Activated CD4-positive, CD25-positive, alpha-beta regulatory T cell treated with anti-CD3 and anti-CD28 coated beads, Interleukin-2, amount 50 U/mL, for 24 hours (primary cell): Measurements from ENCODE around the gene KIF26B.
"Not testable (repeated sequence)": the region's sequence is repeated elsewhere in the genome, so short reads cannot be mapped to it uniquely, and the experiment has no call there.

Source experiments
- ATAC-seq, 2 donors: fragments of 150-1000 bp; cut with Tn5 transposase; one replicate each; pipeline ENCODE4 v1.10.0; 2021; ENCODE audit warnings: mild to moderate bottlenecking in 1 of 2, moderate library complexity in 1 of 2

KIF26B gene

DNA sequence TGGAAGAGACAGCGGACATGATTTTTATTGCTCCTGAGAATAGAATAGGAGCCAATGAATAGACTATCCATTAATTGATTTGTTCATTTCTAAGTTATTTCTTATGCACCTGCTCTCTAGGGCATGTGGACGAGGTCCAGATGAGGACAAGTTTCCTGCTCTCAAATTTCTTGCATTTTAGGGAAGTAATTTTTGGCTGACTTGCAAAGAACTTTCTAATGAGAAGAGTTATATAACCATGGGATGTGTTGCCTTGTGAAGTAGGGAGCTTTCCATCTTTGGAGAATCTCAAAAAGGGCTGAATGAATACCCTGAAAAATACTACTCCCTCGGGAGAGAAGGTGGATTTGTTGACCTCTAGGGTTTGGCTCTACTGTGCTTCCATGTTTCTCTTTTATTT, 243.0 kb downstream of the KIF26B start:
- no peak for ATAC-seq

DNA sequence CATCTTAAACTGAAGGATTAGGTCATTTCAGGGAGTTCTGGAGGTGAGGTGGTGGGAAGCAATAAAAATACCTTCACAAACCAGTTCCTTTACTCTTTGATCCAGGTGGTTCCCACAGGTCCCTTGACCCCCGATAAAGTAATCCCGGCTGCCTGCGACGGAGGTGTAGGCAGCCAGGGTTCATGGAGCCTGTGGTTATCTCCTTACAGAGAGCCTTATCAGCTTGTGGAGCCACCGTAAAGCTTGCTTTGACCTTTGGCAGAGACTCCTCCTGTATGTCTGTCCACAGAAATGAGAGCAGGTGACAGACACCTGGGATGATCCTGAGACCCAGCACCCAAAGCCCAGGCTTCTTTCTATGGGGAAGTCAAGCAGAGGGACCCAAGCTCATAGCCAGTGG, 243.4 kb downstream of the KIF26B start:
- no peak for ATAC-seq

DNA sequence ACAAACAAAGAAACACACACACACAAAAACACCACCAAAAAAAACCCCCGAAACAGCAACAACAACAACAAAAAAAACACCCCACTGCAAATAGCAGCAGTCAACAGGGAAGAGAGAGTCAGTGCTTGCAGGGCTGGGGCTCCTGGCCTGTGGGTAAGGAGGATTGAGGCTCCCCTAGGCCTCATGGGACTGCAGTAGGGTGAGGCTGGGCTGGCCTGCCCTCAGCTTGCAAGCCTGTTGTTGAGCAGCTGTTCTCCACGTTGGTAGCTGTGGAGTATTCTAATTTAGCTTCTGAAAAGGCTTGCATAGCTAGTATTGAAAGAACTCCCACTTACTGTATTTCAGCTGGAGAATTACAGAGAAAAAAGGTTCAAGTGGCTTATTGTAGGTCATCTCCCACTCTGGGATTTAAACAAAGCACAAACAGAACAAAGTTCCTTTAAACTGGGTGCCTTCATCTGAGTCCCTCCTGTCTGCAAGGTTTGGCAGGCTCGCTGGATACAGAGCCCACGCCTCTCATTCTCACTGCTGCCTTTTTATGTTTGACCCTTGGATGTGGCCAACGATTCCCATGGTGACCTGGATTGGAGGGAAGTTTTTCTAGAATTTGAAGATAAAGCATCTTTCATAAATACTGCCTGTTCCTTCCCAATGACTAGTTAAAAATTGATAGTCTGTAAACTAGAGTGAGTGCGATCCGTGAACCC, 247.2 kb downstream of the KIF26B start:
- no peak for ATAC-seq

DNA sequence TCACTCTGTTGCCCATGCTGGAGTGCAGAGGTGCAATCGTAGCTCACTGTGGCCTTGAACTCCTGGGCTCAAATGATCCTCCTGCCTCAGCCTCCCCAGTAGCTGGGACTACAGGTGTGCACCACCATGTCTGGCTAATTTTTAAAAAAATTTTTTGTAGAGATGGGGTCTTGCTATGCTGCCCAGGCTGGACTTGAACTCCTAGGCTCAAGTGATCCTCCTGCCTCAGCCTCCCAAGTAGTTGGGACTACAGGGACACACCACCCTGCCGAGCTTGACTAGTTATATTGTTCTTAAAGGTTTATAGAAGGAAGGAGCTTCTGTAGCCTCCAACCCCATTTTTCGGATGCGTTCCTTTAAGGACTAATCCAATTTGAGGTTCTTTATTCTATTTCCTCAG, 248.2 kb downstream of the KIF26B start:
- not testable (repeated sequence) for ATAC-seq

DNA sequence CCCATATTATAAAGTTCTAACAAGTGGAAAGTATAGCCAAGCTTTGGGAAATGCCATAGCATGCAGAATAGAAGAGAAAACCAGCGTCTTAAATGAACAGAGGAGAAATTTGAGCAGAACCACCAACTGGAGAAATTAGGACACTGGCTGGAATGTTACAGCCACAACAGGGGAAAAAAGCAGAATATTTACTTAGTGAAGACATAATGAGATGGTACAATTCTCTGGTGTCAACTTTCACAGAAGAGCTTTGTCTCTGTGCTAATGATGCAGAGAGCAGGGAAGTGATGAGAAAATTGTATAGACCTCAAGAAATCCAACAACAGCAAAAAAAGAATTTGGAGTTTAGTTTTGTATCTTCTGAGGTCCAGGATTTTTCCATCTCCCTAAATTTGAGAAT, 249.7 kb downstream of the KIF26B start:
- ATAC-seq = no peak

DNA sequence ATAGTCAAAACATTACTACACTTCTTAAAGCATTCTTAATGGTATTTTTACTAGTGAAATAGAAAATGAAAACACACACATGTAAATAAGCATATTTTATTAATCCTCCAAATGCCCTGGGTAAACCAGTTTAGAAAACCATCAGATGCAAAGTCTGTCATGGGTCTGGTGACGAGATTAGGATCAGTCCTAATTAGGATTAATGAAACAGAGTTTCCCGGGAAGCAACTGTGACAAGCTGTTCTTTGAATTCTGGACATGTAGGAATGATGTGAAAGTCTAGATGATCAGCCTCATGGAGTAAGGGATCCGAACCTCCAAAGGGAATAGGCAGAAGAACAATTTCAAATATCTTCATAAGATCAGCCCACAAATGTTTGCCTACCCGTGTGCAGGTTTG, 250.2 kb downstream of the KIF26B start:
- ATAC-seq = no peak

DNA sequence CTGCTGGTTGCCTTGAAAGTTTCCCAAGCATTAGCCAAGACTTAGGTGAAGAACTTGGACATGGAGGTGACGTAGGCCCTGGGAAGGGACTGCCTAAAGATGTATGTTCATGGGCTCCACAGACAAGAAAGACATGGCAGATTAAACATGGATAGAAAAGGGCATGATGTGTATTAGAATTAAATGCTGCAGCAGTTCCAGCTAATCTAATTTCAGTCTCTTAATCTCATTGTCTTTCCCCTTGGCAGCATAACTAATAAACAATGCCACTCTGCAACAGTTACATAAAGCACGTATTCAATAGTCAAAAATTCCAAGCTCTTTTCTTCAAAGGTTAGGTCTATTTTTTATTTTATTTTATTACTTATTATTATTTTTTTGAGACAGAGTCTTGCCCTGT, 251.6 kb downstream of the KIF26B start:
- ATAC-seq = no peak

DNA sequence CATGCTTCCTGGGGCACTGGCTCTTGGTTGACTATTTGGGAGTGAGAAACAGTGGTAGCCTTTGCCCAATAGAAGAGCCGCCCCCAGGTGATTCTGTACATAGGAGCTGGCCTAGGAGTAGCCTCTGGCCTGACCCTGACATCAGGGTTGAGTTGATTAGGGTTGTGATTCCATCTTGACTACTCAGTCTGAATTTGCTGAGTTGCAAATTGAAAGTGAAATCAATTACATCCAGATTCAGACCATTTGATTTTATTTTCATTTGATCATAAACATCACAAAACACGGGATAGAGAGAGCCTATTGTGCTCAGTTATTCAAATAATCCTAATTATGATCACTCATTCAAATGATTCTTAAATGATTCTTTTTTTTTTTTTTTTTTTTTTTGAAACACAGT, 253.2 kb downstream of the KIF26B start:
- ATAC-seq = no peak

DNA sequence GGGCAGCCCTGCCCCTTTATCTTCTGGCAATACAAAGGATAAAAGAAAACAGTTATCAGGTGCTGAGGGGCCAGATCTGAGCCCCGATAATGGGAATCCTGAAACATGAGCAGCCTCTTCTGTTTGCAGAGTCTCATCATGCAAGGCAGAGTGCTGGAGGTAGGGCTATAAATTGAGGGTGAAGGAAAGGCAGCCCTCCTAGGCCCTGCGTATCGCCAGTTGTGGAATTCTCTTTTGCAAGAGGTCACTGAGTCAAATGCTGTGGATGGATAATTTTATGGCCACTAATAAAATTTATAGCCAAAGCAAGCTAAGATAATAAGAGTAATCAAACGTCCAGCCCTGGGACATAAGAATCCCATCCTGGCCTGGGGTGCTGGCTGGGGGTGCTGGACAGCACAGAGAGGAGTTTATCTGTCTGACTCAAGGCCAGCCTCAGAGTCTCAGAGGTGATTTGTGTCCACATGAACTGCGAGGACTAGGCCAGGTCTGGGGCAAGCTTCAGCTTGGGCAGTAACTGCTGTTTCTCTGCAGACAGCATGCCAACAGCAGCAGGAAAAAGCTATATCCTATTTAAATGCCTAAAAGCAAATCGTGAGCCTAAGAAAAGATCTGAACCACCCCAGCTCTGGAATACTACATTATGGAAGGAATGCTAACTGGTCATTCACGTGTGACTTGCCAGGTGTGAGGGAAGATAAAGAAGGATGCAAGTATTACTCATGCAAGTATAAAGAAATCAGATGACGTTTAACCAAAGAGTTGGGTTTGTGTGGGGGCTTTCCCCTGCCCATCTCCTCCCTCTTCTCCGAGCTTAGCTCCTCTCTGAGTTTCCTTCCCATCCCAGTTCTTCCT, 254.8 kb downstream of the KIF26B start:
- ATAC-seq = no peak

DNA sequence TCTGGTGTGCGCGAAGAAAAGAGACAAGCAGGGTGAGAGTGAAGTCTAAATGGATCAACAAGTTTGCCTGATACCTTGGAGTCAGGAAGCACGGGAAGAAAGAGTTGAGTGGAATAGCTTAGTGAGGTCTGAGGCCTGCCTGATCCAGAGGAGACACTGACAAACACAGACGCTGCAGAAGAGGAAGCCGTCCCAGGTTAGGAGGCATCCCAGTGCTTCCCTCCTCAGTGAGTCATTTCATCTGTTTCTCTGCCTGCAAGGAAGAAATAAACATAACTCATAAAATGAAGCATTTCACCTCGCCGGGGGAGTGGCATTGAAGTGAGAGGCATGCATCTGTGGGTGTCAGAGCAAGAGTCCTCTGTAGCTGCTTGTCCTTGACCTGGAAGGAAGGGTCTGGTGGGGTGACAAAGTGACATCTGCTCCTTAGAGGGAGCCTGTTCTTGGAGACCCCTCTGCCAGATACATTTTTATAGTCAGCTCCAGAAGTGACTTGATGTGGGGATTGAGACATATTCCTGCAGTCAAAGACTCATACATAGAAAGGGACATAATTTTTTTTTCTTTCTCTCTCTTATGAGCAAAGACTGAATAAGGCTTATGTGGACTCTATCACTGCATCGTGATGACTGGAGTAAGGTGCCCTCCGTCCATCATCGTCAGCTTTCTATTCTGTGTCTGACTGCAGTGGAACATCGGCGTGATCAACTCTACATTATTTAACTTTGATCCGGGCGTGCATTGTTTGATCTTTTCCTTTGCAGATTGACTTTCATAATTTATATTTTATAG, 256.7 kb downstream of the KIF26B start:
- no peak for ATAC-seq

DNA sequence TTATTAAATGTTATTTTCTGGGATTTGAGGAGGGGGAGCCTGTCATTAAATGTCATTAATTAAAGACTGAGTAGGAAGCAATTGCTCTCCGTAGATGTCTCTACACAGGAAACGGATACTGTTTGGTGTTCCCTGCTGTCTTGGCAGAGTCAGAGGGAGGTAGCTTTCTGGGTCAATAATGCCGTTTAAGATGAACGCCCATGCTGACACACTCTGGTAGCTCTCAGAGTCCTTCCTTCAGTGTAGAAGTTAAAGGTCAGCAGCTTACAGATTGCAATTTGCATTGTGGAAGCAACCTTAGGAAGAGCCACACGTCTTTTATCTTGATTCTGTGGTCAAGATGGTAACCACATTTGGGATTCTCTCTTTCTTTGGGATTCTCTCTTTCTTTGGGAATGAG, 257.5 kb downstream of the KIF26B start:
- no peak for ATAC-seq

DNA sequence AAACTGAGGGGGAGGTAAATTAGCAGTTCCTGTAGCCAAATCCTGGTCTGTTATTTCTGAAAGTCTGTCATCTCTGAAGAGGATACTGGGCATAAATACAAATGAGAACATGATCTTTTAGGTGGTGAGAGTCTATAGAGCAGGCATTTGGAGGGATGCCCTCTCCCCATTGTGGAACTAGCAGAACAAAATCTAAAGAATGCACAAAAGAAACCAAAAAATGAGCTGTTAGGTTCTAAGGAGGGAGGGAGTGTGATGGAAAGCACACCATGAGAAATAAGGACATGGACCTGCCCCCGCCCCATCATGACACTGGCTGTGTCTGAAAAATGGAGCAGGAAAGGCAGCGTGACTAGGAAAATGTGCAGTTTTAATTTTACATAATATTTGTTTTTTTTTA, 262.0 kb downstream of the KIF26B start:
- ATAC-seq = no peak

DNA sequence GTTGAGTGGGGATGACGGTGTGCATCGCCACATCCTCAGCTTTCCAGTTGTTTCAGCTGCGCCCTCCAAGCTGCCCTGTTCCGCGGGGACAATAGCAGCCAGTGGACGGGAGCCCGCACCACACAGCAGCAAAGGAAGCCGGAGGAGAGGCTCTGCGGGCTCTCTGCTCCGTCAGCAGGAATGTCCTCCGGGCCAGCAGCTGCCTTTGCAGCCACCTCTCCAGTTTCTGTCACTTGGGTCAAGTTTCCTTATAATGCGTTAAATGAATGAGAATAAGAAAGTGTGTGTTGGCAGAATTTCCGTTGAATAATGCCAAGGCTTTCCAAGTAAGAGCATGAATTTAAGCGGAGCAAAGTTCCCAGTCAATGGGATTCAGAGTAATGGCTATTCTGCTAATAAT, 263.3 kb downstream of the KIF26B start:
- ATAC-seq = no peak

DNA sequence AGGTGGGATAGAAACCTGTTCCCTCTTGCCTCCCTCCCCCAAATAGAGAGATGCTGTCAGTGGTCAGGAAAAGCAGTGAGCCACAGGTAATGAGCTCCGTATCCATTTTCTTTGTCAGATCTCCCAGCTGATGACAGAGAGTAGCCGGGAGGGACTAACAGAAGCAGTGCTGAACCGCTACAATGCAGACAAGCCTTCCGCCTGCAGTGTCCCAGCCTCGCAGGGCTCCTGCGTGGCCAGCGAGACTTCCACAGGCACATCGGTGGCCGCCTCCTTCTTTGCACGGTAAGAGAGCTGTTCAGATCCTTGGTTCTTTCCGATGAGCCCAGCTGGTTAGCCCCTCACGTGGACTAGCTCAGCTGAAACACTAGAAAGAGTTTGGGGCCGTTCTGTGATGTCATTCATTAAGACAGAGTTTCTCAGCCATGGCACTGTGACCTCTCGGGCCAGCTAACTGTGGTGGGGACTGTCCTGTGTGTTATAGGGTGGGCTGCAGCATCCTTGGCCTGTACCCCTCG, 264.7 kb downstream of the KIF26B start:
- ATAC-seq = no peak

DNA sequence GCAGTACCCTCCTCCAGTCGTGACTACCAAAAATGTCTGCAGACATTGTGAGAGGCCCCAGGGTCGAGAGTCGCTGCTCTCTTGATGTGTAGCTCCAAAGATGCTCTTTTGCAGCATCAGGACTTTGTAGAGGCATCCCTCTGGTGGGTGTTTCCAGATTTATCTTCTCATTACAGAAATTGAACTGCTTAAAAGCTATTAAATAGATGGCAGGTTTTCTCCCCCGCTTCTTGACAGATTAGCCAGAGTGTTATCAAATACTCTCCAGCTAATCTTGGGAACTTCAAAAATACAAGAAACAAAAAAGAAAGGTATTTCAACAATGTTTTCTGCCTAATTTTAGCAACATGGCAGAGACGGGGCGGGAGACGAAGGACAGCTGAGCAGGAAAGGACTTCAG, 265.2 kb downstream of the KIF26B start:
- no peak for ATAC-seq

DNA sequence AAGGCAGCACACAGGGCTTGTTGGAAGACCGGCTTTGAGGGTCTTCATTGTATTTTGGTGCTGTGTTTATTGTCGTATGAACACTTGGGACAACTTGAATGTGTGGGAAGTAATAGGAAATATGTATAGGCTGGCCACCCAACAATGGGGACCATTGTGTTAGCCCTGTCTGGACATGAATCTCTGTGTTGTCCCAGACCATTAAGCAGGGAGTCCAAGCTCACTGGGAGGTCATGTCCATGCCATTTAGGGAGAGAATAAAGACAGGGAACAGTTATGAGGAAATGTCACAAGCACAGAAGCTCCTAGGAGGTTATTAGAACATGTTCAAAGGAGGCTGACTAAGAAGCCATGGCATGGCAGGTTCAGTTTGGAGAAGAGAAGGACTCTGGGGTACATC, 266.1 kb downstream of the KIF26B start:
- ATAC-seq = no peak

DNA sequence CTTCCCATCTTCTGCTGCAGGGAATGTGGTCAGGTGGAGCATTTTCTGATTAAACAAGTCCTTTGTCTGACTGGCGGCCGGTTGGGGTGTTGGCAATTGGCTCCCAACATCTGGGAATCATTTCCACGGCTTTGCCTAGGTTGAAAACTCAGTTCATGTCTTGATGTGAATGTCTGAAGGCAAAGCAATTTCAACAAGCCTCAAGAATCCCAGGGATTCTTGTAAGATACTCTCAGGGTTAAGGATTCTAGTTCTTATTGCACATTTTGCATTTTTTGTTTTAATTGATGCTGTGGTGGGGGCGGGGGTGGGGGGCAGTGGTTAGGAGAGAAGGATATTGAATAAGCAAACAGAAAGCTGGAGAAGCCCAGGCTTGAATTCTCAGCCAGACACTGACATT, 273.9 kb downstream of the KIF26B start:
- ATAC-seq = no peak

DNA sequence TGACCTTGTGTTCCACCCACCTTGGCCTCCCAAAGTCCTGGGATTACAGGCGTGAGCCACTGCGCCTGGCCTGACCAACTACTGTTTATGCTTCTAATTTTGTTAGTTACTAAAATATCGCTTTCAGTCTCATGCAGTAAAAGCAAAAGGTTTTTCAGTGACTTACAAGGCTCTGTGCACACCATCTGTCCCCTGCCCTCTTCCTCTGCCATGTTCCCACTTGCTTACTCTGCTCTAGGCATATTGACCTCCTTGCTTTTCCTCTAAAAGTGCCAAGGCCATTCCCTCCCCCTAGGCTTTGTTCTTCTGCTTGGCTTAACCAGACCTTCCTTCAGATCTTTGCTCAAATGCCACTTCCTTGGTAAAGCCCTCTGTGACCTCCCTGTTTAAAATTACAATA, 276.9 kb downstream of the KIF26B start:
- ATAC-seq = no peak

DNA sequence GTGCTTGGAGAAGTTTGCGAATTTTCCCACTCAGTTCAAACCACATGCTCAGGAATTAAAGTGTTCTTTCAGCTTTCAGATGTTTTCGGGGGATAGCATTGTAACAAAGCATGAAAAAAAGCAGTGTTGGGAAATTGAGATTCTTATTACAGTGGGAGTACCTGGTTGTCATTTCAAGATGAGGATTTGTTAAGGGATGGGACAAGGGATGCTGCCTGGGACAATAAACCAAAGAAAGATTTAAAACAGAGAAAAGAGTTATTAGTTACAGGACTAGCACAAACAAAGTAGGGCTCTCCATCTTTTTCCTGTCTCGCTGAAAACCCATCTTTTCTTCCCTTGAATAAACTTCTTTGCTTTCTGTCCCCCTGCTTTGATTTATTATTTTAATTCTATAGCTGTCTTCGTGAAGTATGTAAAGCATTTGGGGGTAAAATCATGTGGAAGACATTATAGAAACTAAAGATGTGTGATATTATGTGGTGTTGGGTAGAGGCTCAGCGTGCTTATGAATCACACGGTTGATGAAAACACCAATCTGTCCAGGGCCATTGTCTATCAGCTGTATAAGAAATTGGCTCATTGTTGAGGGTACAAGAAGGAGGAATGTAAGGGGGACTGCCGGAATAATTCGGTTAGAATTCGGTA, 277.6 kb downstream of the KIF26B start:
- ATAC-seq = no peak

DNA sequence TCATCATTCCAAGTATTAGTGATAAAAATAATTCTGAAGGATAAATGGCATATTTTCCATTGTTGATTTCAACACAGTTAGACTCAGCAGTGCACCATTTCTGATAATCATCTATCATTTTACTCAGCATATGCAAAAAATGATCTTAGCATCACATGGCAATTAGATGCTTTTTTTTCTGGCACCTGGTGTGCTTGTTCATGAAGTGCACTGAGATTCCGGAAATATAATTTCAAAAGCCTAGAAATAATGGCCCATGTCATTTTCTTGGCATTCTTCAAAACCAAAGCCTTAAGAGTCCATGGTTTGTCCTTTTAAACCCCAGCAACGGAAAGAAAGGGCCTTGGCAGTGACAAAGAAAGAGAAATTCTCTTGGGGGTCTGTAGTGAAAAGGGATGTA, 278.8 kb downstream of the KIF26B start:
- ATAC-seq = no peak

DNA sequence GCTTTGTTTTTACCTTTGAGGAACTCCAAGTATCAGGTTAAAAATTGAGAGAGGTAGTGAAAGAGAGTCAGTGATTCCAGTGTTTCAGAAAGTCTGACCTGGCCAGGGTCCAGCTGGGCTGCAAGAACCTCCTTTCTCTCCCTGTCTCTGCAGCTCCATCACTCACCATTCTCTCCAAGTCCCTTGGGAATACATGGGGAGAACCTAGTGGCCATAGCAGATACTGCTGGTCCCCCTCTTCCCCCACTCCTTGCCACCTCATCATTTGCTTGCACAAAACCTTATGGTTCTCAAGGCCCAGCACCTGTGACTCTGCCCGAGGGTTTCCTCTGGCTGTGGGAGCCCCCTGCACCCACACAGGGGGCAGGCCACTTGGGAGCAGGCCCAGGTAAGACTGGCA, 279.5 kb downstream of the KIF26B start:
- ATAC-seq = no peak

DNA sequence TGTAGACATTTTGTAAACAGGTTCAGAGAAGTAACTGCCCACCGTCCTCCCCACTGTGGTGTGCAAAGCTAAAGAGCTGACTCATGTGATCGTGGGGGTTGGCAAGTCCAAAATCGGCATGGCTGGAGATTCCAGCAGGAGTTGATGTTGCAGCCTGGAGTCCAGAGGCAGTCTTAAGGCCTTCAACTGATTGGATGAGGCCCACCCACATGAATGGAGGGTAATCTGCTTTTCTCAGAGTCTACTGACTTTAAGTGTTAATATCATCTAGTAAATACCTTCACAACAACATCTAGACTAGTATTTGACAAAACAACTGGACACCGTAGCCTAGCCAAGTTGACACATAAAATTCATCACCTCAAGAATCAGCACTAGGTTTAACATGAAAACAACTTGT, 281.6 kb downstream of the KIF26B start:
- ATAC-seq = no peak
